Embryonic facial prominence (tissue), 1 donor: ENCODE measurements around the gene NCAPH2.
"Not testable (repeated sequence)": the region's sequence is repeated elsewhere in the genome, so short reads cannot be mapped to it uniquely, and the experiment has no call there.

ENCODE experiments used
- DNase-seq: peaks from one replicate; pipeline ENCODE4 v3.0.0-alpha.2; 2016; ENCODE audit errors: extremely low spot score

Gene NCAPH2

GRCh38 chr22:50519151-50519550 is 11.1 kb downstream of the NCAPH2 start:
- no peak for DNase-seq

GRCh38 chr22:50520184-50520583 is 12.2 kb downstream of the NCAPH2 start:
- DNase-seq: not testable (repeated sequence)

GRCh38 chr22:50520826-50521453 is 12.9 kb downstream of the NCAPH2 start:
- no peak for DNase-seq

GRCh38 chr22:50521710-50522109 is 13.7 kb downstream of the NCAPH2 start:
- no peak for DNase-seq

GRCh38 chr22:50522208-50522805 is 14.3 kb downstream of the NCAPH2 start:
- DNase-seq: no peak

- no peak for DNase-seq
These were observed 14.9 kb downstream of the NCAPH2 start for GRCh38 chr22:50522806-50523438.

- DNase-seq: no peak
These were observed 15.4 kb downstream of the NCAPH2 start for GRCh38 chr22:50523458-50523805.

- no peak for DNase-seq
These were observed 16.0 kb downstream of the NCAPH2 start for GRCh38 chr22:50523806-50524675.

GRCh38 chr22:50524676-50525103 is 16.7 kb downstream of the NCAPH2 start:
- no peak for DNase-seq

GRCh38 chr22:50525104-50525857 is 17.3 kb downstream of the NCAPH2 start, which contains the start of gene SCO2:
Gene SCO2 (minus strand): TSS chr22:50525598. CDS start chr22:50524411, 1,187 bp downstream.
- DNase-seq: peak; percentile 92

- no peak for DNase-seq
These were observed 17.8 kb downstream of the NCAPH2 start for GRCh38 chr22:50525858-50526107.

GRCh38 chr22:50526108-50526833 is 18.2 kb downstream of the NCAPH2 start:
- DNase-seq: no peak

GRCh38 chr22:50526834-50527801 is 19.1 kb downstream of the NCAPH2 start:
- no peak for DNase-seq

GRCh38 chr22:50527921-50528681 is 20.1 kb downstream of the NCAPH2 start:
- no peak for DNase-seq

GRCh38 chr22:50528682-50529415 is 20.8 kb downstream of the NCAPH2 start:
- DNase-seq: no peak

- DNase-seq: no peak
These were observed 21.4 kb downstream of the NCAPH2 start for GRCh38 chr22:50529416-50529896.

- DNase-seq: no peak
These were observed 22.0 kb downstream of the NCAPH2 start, which contains the start of gene TYMP for GRCh38 chr22:50529897-50530579. Gene TYMP (minus strand): TSS chr22:50530012. CDS start chr22:50529709, 303 bp downstream.

- no peak for DNase-seq
These were observed 22.5 kb downstream of the NCAPH2 start for GRCh38 chr22:50530580-50530876.
